GM19324 (cell line): Measurements from ENCODE around the gene MRPS25.

Experiments
- ATAC-seq: cut with Tn5 transposase; IDR thresholded peaks from one replicate; pipeline ENCODE4 v1.9.1; 2021; ENCODE audit warnings: mild to moderate bottlenecking, moderate library complexity; ENCODE audit not compliant: unreplicated experiment, low FRiP score

The MRPS25 gene

GRCh38 chr3:15086263-15086662 is 21.1 kb upstream of the MRPS25 start:
- no peak for ATAC-seq

- no peak for ATAC-seq
These were observed 18.1 kb upstream of the MRPS25 start for GRCh38 chr3:15083252-15083651.

- ATAC-seq: no peak
These were observed 17.0 kb upstream of the MRPS25 start for GRCh38 chr3:15081960-15082664.

GRCh38 chr3:15079091-15079490 is 14.0 kb upstream of the MRPS25 start:
- no peak for ATAC-seq

GRCh38 chr3:15074500-15074899 is 9.4 kb upstream of the MRPS25 start:
- no peak for ATAC-seq

GRCh38 chr3:15071699-15072098 is 6.6 kb upstream of the MRPS25 start:
- no peak for ATAC-seq

GRCh38 chr3:15069441-15069840 is 4.3 kb upstream of the MRPS25 start:
- no peak for ATAC-seq

GRCh38 chr3:15066467-15066866 is 1.4 kb upstream of the MRPS25 start:
- no peak for ATAC-seq

- ATAC-seq: no peak
These were observed 464 bp upstream of the MRPS25 start for GRCh38 chr3:15065550-15066007.

- ATAC-seq: no peak
These were observed 748 bp downstream of the MRPS25 start for GRCh38 chr3:15064299-15064834.

- ATAC-seq: no peak
These were observed 1.3 kb downstream of the MRPS25 start for GRCh38 chr3:15063656-15064286.

GRCh38 chr3:15063238-15063637 is 1.9 kb downstream of the MRPS25 start:
- no peak for ATAC-seq

GRCh38 chr3:15060029-15060428 is 5.1 kb downstream of the MRPS25 start:
- ATAC-seq: no peak

GRCh38 chr3:15056676-15057404 is 8.3 kb downstream of the MRPS25 start:
- no peak for ATAC-seq

- no peak for ATAC-seq
These were observed 10.0 kb downstream of the MRPS25 start for GRCh38 chr3:15055019-15055557.

GRCh38 chr3:15053541-15053940 is 11.6 kb downstream of the MRPS25 start:
- no peak for ATAC-seq

GRCh38 chr3:15052335-15053242 is 12.5 kb downstream of the MRPS25 start:
- no peak for ATAC-seq

- peak; percentile 59 for ATAC-seq
These were observed 13.6 kb downstream of the MRPS25 start for GRCh38 chr3:15051531-15051930.

- peak; percentile 68 for ATAC-seq
These were observed 14.6 kb downstream of the MRPS25 start for GRCh38 chr3:15050405-15051092.
